HG03571 (cell line): ENCODE results near the gene EPHX1.

Experiments used
- ATAC-seq: cut with Tn5 transposase; IDR thresholded peaks from one replicate; pipeline ENCODE4 v1.9.1; 2021; ENCODE audit not compliant: unreplicated experiment

EPHX1 gene

GRCh38 chr1:225860107-225860506, 50.2 kb downstream of the EPHX1 start:
- ATAC-seq, result no peak

GRCh38 chr1:225860876-225861441, 51.0 kb downstream of the EPHX1 start:
- no peak for ATAC-seq

GRCh38 chr1:225861834-225862580, 52.1 kb downstream of the EPHX1 start:
- no peak for ATAC-seq

- no peak for ATAC-seq
Observed at GRCh38 chr1:225862581-225862950, 52.6 kb downstream of the EPHX1 start.

- ATAC-seq, result no peak
Observed at GRCh38 chr1:225863167-225863566, 53.2 kb downstream of the EPHX1 start.

- no peak for ATAC-seq
Observed at GRCh38 chr1:225865514-225865913, 55.6 kb downstream of the EPHX1 start.

GRCh38 chr1:225866061-225866837, 56.3 kb downstream of the EPHX1 start:
- ATAC-seq, result no peak

GRCh38 chr1:225866981-225867380, 57.1 kb downstream of the EPHX1 start:
- ATAC-seq, result no peak

- ATAC-seq, result no peak
Observed at GRCh38 chr1:225868631-225869330, 58.9 kb downstream of the EPHX1 start.

GRCh38 chr1:225870911-225871310, 61.0 kb downstream of the EPHX1 start:
- no peak for ATAC-seq

- no peak for ATAC-seq
Observed at GRCh38 chr1:225871359-225872074, 61.6 kb downstream of the EPHX1 start.

GRCh38 chr1:225872075-225872430, 62.1 kb downstream of the EPHX1 start:
- ATAC-seq, result no peak

- no peak for ATAC-seq
Observed at GRCh38 chr1:225873281-225873850, 63.4 kb downstream of the EPHX1 start.

GRCh38 chr1:225874431-225874830, 64.5 kb downstream of the EPHX1 start:
- no peak for ATAC-seq

GRCh38 chr1:225875044-225875815, 65.3 kb downstream of the EPHX1 start:
- ATAC-seq, result no peak

GRCh38 chr1:225876900-225877510, 67.1 kb downstream of the EPHX1 start:
- ATAC-seq, result no peak

GRCh38 chr1:225877580-225877979, 67.7 kb downstream of the EPHX1 start:
- ATAC-seq, result no peak

- ATAC-seq, result no peak
Observed at GRCh38 chr1:225878282-225878681, 68.4 kb downstream of the EPHX1 start.

- no peak for ATAC-seq
Observed at GRCh38 chr1:225879521-225880221, 69.7 kb downstream of the EPHX1 start.
